Activated naive CD8-positive, alpha-beta T cell treated with anti-CD3 and anti-CD28 coated beads for 36 hours (primary cell): ENCODE measurements around the gene BMP8B. TPM values are rescaled to one million over a fixed set of nuclear protein-coding genes. Genes with fewer than 3 reads are reported as not detected.
"Not testable (repeated sequence)": the region's sequence is repeated elsewhere in the genome, so short reads cannot be mapped to it uniquely, and the experiment has no call there.

Experiments
- DNase-seq: peaks from one replicate; pipeline ENCODE4 v3.0.0; 2021
- H3K27ac Mint-ChIP-seq: one replicate; pipeline ENCODE4 v1.8.0; 2022; ENCODE audit warnings: mild to moderate bottlenecking, moderate library complexity, mixed read lengths
- H3K27me3 Mint-ChIP-seq: one replicate; pipeline ENCODE4 v1.8.0; 2022; ENCODE audit warnings: mild to moderate bottlenecking, mixed read lengths
- H3K36me3 Mint-ChIP-seq: one replicate; pipeline ENCODE4 v1.8.0; 2021; ENCODE audit warnings: mild to moderate bottlenecking, mixed read lengths
- H3K4me1 Mint-ChIP-seq: one replicate; pipeline ENCODE4 v1.8.0; 2021; ENCODE audit warnings: mixed read lengths
- H3K4me3 Mint-ChIP-seq: one replicate; pipeline ENCODE4 v1.8.0; 2022; ENCODE audit warnings: mild to moderate bottlenecking, moderate library complexity, mixed read lengths
- H3K9me3 Mint-ChIP-seq: one replicate; pipeline ENCODE4 v1.8.0; 2022; ENCODE audit warnings: mixed read lengths
- total RNA-seq, 2 experiments: library from RNA; stranded (reverse); gene quantifications; one replicate each; pipeline ENCODE4 v1.2.3, GENCODE V29; 2021

BMP8B gene, protein sequence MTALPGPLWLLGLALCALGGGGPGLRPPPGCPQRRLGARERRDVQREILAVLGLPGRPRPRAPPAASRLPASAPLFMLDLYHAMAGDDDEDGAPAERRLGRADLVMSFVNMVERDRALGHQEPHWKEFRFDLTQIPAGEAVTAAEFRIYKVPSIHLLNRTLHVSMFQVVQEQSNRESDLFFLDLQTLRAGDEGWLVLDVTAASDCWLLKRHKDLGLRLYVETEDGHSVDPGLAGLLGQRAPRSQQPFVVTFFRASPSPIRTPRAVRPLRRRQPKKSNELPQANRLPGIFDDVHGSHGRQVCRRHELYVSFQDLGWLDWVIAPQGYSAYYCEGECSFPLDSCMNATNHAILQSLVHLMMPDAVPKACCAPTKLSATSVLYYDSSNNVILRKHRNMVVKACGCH
- total RNA-seq = under 1 TPM; 0.12 to 0.20 TPM

DNA sequence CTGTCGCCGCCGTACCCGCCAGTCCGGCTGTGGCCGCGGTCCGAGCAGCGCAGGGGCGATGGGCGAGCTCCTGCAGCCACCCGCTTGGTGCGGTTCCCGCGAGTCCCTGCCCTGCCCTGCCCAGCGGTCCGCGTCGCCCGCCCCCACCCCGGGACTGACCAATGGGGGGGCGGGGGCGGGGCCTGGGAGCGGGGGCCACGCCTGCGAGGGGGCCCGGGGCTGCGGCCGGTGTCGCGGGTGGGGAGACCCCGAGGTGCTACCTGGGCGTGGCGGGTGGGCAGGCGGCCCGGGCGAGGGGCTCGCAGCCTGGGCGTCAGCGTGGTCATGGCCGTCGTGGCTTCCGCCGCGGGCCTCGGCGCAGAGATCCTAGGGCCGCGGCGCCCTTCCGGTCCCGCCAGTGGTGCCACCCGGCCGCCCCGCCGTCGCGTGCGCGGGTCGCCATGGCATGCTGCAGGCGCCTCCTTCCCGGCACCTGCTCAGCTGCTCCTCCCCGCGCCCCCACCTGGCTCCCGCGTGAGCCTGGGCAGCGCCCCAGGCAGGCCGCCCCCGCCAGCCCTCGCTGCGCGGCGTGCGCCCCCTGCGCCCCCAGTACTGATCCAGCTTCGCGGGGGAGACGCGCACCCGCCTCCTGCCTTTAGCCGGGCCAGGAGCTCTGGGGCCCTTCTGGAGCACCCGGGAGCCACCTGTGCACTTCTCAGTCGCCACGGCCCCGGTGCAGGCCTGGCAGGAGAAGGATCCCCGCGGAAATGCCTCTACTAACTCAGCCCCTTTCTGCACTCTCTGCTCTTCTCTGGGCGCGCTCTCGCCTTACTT lies at the start of gene BMP8B:
Gene BMP8B (minus strand): TSS at position 108 of the 813 bp plus-strand sequence. CDS start 380 bp downstream, outside the sequence.
- Mint-ChIP-seq H3K9me3 (no peaks in the 10 kb centered on the region), H3K4me3 (peak within 1 kb of the TSS; percentile 78), H3K36me3 (peaks cover 2% of the 10 kb centered on the region), H3K27ac (no peak within 1 kb of the TSS), H3K4me1 (peaks cover 7% of the 10 kb centered on the region), H3K27me3 (peaks cover 45% of the 10 kb centered on the region)
- DNase-seq = peak; percentile 59

DNA sequence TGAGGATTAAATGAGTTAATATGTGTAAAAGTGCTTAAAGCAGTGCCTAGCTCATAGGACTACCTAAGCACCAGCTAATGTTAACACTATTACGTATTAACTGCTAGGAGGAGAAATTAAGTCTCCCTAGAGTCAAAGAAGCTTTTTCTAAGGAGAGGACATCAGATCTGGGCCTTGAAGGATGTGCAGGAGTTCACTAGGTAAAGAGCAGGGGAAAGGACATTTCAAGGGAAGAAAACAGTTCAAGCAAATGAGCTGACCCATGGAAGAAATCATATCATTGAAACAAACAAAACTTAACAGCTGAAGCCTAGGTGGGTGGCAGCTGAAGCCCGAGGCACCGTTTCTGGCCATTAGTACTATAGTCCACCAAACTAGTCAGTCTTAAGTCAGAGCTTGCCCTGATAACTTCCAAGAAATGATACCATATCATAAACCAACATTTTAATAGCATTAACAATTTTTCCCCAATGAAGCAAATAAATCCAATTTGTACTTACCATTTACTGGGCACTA lies 48.0 kb upstream of the BMP8B start:
- DNase-seq = no peak
- Mint-ChIP-seq H3K27ac (no peak overlapping the region), H3K9me3 (no peaks in the 10 kb centered on the region), H3K4me1 (peaks cover 6% of the 10 kb centered on the region), H3K4me3 (no peak overlapping the region), H3K36me3 (peaks cover 30% of the 10 kb centered on the region), H3K27me3 (no peaks in the 10 kb centered on the region)

- H3K27ac Mint-ChIP-seq = no peak overlapping the region
- peaks cover under 1% of the 10 kb centered on the region for H3K4me1 Mint-ChIP-seq
- H3K27me3 Mint-ChIP-seq = no peaks in the 10 kb centered on the region
- H3K36me3 Mint-ChIP-seq = peaks cover 24% of the 10 kb centered on the region
- H3K4me3 Mint-ChIP-seq = no peak overlapping the region
- DNase-seq = no peak
- no peaks in the 10 kb centered on the region for H3K9me3 Mint-ChIP-seq
These were observed 47.4 kb upstream of the BMP8B start for GRCh38 chr1:39835935-39836594.

DNA sequence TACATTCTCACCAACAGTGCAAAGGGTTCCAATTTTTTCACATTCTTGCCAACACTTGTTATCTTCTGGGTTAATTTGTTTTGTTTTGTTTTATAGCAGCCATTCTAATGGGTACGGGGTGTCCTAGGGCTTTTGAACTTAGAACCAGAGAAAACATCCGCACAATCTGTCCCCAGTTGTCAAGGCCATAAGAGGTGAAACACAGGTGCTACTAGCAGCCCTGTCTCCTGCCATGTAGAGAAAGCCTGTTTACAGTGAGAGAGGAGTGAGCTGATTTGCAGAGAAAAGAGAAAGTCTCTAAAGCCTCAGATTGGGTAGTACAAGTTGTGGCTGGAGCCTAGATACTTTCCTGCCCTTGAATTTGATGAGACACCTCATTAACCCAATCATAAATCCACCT lies 46.4 kb upstream of the BMP8B start:
- DNase-seq = no peak
- H3K27ac Mint-ChIP-seq = no peak overlapping the region
- H3K9me3 Mint-ChIP-seq = no peaks in the 10 kb centered on the region
- no peaks in the 10 kb centered on the region for H3K27me3 Mint-ChIP-seq
- no peaks in the 10 kb centered on the region for H3K4me1 Mint-ChIP-seq
- H3K36me3 Mint-ChIP-seq = peaks cover 19% of the 10 kb centered on the region
- no peak overlapping the region for H3K4me3 Mint-ChIP-seq

- H3K4me3 Mint-ChIP-seq = no peak overlapping the region
- H3K27ac Mint-ChIP-seq = no peak overlapping the region
- no peaks in the 10 kb centered on the region for H3K9me3 Mint-ChIP-seq
- no peaks in the 10 kb centered on the region for H3K4me1 Mint-ChIP-seq
- H3K27me3 Mint-ChIP-seq = no peaks in the 10 kb centered on the region
- peaks cover 8% of the 10 kb centered on the region for H3K36me3 Mint-ChIP-seq
- DNase-seq = no peak
These were observed 45.1 kb upstream of the BMP8B start for GRCh38 chr1:39833621-39834385.

- H3K36me3 Mint-ChIP-seq = peaks cover 7% of the 10 kb centered on the region
- no peaks in the 10 kb centered on the region for H3K9me3 Mint-ChIP-seq
- peaks cover 3% of the 10 kb centered on the region for H3K27me3 Mint-ChIP-seq
- H3K27ac Mint-ChIP-seq = no peak overlapping the region
- no peak for DNase-seq
- no peaks in the 10 kb centered on the region for H3K4me1 Mint-ChIP-seq
- H3K4me3 Mint-ChIP-seq = no peak overlapping the region
These were observed 44.5 kb upstream of the BMP8B start for GRCh38 chr1:39833121-39833520.

DNA sequence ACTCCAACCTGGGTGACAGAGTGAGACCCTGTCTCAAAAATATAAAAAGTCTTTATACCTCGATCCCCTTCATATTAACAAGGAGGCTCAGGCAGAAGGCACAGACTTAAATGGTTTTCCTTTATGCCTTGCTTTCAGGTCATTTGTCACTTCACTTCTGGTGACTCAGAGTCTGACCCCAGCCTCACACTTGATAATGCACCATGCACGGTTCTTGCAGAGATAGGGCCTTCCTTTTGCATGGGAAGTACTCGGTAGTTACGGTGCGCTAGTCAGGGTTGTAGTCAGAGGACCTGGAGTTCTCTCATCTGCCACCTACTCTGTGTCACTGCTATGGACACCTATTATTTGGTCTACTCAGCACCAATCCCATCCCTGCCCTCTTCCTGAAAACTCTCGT lies 43.6 kb upstream of the BMP8B start:
- no peak overlapping the region for H3K4me3 Mint-ChIP-seq
- H3K36me3 Mint-ChIP-seq = peaks cover 6% of the 10 kb centered on the region
- DNase-seq = no peak
- H3K27me3 Mint-ChIP-seq = peaks cover 3% of the 10 kb centered on the region
- no peaks in the 10 kb centered on the region for H3K4me1 Mint-ChIP-seq
- no peaks in the 10 kb centered on the region for H3K9me3 Mint-ChIP-seq
- no peak overlapping the region for H3K27ac Mint-ChIP-seq

DNA sequence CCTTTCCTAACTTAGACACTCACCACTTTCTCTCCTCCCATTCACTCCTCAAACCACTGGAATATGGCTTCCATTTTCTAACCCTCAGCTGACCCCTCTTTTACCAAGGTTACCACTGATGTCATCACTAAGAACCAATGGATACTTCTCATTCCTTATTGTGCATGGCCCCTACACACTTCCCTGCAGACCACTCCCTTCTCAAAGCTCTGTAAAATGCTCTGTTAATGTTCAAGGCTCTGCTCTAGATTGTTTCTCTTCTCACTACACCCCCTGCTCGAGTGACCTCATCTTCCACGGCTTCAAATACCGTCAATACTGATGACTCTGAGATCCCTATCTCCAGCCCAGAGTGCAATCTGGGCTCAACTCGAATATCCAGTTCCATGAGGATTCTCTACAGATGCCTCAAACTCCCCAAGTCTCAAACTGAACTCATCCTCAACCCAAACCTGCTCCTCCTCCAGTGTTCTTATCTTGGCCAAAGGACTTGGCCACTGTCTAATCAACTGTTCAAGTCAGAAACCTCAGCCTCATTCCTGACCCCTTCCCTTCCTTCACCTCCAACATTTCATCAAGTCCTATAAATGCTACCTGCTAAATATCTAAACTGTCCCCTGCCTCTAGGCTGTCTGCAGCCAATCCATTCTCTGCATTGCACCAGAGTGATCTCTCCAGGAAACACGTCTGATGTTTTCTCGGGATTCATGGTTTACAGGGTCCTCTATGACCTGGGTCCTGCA lies 41.3 kb upstream of the BMP8B start:
- no peak overlapping the region for H3K4me3 Mint-ChIP-seq
- no peak overlapping the region for H3K27ac Mint-ChIP-seq
- H3K4me1 Mint-ChIP-seq = no peaks in the 10 kb centered on the region
- H3K27me3 Mint-ChIP-seq = peaks cover 7% of the 10 kb centered on the region
- no peak for DNase-seq
- H3K36me3 Mint-ChIP-seq = no peaks in the 10 kb centered on the region
- no peaks in the 10 kb centered on the region for H3K9me3 Mint-ChIP-seq

DNA sequence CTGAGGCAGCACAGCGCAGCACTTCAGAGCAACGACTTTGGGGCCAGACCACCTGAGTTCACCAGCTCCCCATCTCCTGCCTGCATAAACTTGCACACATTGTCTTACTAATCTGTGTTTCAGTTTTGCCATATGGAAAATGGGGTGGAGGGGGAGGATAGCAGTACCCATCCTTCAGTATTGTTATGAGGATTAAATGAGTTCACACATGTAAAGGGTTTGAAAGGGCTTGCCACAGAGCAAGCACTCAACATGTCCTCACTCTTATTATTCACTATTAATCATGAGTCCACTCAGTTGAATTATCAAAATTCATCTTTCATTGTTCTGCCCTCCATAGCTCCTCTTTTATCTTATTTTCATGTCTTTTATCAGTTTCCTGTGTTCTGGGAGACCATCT lies 40.1 kb upstream of the BMP8B start:
- no peak for DNase-seq
- H3K4me3 Mint-ChIP-seq = no peak overlapping the region
- H3K4me1 Mint-ChIP-seq = no peaks in the 10 kb centered on the region
- no peaks in the 10 kb centered on the region for H3K9me3 Mint-ChIP-seq
- no peak overlapping the region for H3K27ac Mint-ChIP-seq
- no peaks in the 10 kb centered on the region for H3K36me3 Mint-ChIP-seq
- H3K27me3 Mint-ChIP-seq = peaks cover 7% of the 10 kb centered on the region

- DNase-seq, H3K27ac Mint-ChIP-seq, H3K9me3 Mint-ChIP-seq, H3K27me3 Mint-ChIP-seq, H3K4me1 Mint-ChIP-seq, H3K36me3 Mint-ChIP-seq, H3K4me3 Mint-ChIP-seq: not testable (repeated sequence)
These were observed 39.6 kb upstream of the BMP8B start for GRCh38 chr1:39828255-39828654.

- Mint-ChIP-seq H3K27me3 (peaks cover 11% of the 10 kb centered on the region), H3K36me3 (no peaks in the 10 kb centered on the region), H3K9me3 (no peaks in the 10 kb centered on the region), H3K4me1 (no peaks in the 10 kb centered on the region), H3K4me3 (no peak overlapping the region), H3K27ac (no peak overlapping the region)
- DNase-seq = no peak
These were observed 38.5 kb upstream of the BMP8B start for GRCh38 chr1:39827201-39827600.

- H3K4me1 Mint-ChIP-seq = no peaks in the 10 kb centered on the region
- no peaks in the 10 kb centered on the region for H3K36me3 Mint-ChIP-seq
- no peak for DNase-seq
- peaks cover 11% of the 10 kb centered on the region for H3K27me3 Mint-ChIP-seq
- no peaks in the 10 kb centered on the region for H3K9me3 Mint-ChIP-seq
- no peak overlapping the region for H3K27ac Mint-ChIP-seq
- no peak overlapping the region for H3K4me3 Mint-ChIP-seq
These were observed 37.9 kb upstream of the BMP8B start for GRCh38 chr1:39826583-39826982.

DNA sequence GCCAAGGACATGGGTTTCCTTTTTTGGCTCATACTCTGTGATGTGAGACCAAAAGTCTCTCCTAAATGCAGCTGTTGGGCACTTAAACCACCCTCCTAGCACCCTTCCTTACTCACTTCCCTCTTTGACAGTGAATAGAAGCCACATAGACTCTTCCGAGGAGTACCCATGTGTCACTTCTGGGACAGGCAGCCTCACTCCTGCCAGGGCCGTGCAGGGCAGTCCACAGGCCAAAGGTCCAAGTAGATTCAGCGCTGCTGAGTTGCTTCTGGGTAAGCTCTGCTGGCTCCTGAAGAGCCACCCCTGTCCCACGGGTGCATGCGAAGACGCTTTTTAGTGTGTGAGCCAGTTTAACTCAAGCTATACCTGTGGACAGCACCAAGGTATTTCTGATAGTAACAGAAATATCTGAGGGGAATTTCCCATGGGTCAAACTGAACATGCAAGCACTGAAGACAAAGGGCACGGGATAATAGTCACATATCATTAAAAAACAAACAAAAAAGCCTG lies 36.8 kb upstream of the BMP8B start:
- Mint-ChIP-seq H3K4me1 (no peaks in the 10 kb centered on the region), H3K27ac (no peak overlapping the region), H3K4me3 (no peak overlapping the region), H3K9me3 (no peaks in the 10 kb centered on the region), H3K27me3 (peaks cover 18% of the 10 kb centered on the region), H3K36me3 (no peaks in the 10 kb centered on the region)
- no peak for DNase-seq

- H3K27ac Mint-ChIP-seq = not testable (repeated sequence)
These were observed 34.8 kb upstream of the BMP8B start for GRCh38 chr1:39823450-39823849.

More at GRCh38 chr1:39823450-39823849, 34.8 kb upstream of the BMP8B start:
- not testable (repeated sequence) for H3K36me3 Mint-ChIP-seq, DNase-seq, H3K9me3 Mint-ChIP-seq, H3K4me1 Mint-ChIP-seq, H3K4me3 Mint-ChIP-seq
- peaks cover 26% of the 10 kb centered on the region for H3K27me3 Mint-ChIP-seq
